ENCODE measurements around the gene TINAGL1. TPM values are rescaled to one million over a fixed set of nuclear protein-coding genes. Genes with fewer than 3 reads are reported as not detected.

The TINAGL1 gene
- total and polyA plus RNA-seq, 2 of the 13 experiments (the other 11 are each of a cell fraction or from before 2014, with no cell fraction given): 24.7 to 76.8 TPM

DNA sequence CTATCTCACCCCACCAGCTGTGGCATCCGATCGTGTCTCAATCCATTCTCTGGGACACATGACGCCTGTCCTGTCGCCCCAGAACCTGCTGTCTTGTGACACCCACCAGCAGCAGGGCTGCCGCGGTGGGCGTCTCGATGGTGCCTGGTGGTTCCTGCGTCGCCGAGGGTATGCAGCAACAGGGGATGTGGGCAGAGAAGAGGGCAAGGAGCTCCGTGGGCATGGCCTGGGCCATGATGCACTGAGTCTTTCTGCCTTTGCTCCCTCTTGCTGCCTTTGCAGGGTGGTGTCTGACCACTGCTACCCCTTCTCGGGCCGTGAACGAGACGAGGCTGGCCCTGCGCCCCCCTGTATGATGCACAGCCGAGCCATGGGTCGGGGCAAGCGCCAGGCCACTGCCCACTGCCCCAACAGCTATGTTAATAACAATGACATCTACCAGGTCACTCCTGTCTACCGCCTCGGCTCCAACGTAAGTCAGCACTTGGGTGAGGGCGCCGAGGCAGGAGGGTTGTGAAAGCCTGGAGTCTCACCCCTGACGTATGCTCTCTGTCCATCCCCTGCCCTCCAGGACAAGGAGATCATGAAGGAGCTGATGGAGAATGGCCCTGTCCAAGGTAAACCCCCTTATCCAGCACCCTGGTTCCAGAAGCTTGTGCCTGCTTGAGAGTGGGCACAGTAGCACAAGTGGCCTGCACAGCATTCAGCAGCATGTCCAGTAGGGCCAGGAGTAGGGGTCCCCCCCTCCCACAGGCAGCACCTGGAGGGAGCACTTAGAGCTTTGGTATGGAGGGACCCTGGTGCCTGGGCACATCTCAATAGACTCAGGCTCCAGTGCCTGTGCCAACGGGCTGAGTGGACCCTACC, 8.8 kb downstream of the TINAGL1 start (continued):
- TF ChIP-seq ZMYM2 (CRISPR knock-in tag; IDR thresholded peaks at IDR 0.05) (no peak), ZNF75D (CRISPR knock-in tag; IDR thresholded peaks at IDR 0.05; ENCODE audit: borderline replicate concordance) (no peak), SOX13 (IDR thresholded peaks at IDR 0.05) (no peak), SOX13 (CRISPR knock-in tag; conservative IDR thresholded peaks at IDR 0.05 in 1 of 2, IDR thresholded peaks at IDR 0.05 in 1 of 2) (no peak), PHF21A (CRISPR knock-in tag; IDR thresholded peaks at IDR 0.05) (no peak), RBFOX2 (IDR thresholded peaks at IDR 0.05; ENCODE audit: low read depth, low read length) (peak; percentile 57), HCFC1 (IDR thresholded peaks at IDR 0.05; ENCODE audit: low read depth, low read length) (no peak), ESRRA (CRISPR knock-in tag; IDR thresholded peaks at IDR 0.05; ENCODE audit: low read depth) (no peak)

DNA sequence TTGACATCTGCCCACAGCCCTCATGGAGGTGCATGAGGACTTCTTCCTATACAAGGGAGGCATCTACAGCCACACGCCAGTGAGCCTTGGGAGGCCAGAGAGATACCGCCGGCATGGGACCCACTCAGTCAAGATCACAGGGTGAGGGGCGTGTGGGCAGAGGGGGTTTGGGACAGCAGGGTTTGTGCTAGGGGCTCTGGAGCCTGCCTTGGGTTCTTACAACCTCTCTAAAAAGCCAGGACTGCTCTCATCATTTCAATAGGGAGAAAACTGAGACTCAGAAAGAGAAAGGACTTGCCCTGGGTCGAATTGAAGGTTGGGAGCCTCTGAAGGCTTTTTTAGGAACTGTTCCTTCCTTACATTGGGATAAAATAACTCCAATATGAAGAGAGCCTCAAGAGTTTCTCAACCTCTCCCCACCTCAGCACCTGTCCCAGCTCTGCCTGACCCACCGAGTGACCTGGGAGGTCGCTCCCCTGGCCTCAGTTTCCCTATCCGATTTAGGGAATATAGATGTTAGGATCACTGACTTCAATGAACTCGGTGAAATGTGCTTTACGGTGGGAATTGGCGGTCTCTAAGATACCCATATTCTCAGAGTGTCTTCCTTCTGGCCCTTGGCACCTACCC, 9.5 kb downstream of the TINAGL1 start:
- in situ Hi-C loops (cut with HindIII; ENCODE audit: extremely low pct_ligation_motif_present, low pct_unique_long_range_greater_than_20kb): no loop called here
- CTCF ChIA-PET (ENCODE audit: low intra/inter-chr PET ratio, low total read pairs): no interaction called here
- Histone ChIP-seq H3K4me3 (replicated peaks in 1 of 3; ENCODE audit: insufficient read depth in 1 of 3, low read depth in 2 of 3, low read length in 3 of 3) (no peak overlapping the region), H2AFZ (ENCODE audit: low read length) (no peak overlapping the region), H3K4me1 (ENCODE audit: insufficient read depth, low read length) (peaks cover 35% of the 10 kb centered on the region), H3K9ac (ENCODE audit: insufficient read depth, low read depth, low read length) (no peak overlapping the region), H3K9me3 (ENCODE audit: low read length) (no peaks in the 10 kb centered on the region), H3K4me2 (ENCODE audit: low read depth, low read length) (no peak overlapping the region), H4K20me1 (ENCODE audit: insufficient read depth, low read length) (0 out of 2 replicates have a peak, but pooled peaks cover 1% of the 10 kb centered on the region), H3K27me3 (ENCODE audit: control insufficient read depth in 1 of 2, insufficient read depth in 2 of 2, low read length in 2 of 2) (0 out of 5 replicates have a peak, but pooled peaks cover 0 to 4% of the 10 kb centered on the region in 2 experiments), H3K79me2 (ENCODE audit: insufficient read depth, low read length) (no peaks in the 10 kb centered on the region), H3K27ac (ENCODE audit: extremely low read length, insufficient read depth, low read length) (no peak overlapping the region), H3K36me3 (replicated peaks in 1 of 2; ENCODE audit: control insufficient read depth in 1 of 2, insufficient read depth in 2 of 2, low read length in 2 of 2) (peaks cover 4 to 22% of the 10 kb centered on the region in 2 experiments; a peak in 3 of 5 replicates)
- BruUV-seq (replicated peaks): no TSS peak
- POLR2A ChIA-PET: interaction anchor here (2.4 kb wide), 1 partner anchor 11 kb away, joined by 22 read pairs; the partner anchor contains the start of gene TINAGL1
- no peak for FAIRE-seq
- no peak for ATAC-seq
- DNase-seq (ENCODE audit: low spot score): no peak
- intact Hi-C loops (cut with micrococcal nuclease; ENCODE audit: unreplicated experiment): no loop called here
- WGBS (ENCODE audit: low lambda C conversion rate): 88% methylated on average over 10 of the region's 11 CpGs
- TF ChIP-seq MED8 (CRISPR knock-in tag; IDR thresholded peaks at IDR 0.05; ENCODE audit: insufficient replicate concordance): no peak
- TF ChIP-seq, protein P1, sequence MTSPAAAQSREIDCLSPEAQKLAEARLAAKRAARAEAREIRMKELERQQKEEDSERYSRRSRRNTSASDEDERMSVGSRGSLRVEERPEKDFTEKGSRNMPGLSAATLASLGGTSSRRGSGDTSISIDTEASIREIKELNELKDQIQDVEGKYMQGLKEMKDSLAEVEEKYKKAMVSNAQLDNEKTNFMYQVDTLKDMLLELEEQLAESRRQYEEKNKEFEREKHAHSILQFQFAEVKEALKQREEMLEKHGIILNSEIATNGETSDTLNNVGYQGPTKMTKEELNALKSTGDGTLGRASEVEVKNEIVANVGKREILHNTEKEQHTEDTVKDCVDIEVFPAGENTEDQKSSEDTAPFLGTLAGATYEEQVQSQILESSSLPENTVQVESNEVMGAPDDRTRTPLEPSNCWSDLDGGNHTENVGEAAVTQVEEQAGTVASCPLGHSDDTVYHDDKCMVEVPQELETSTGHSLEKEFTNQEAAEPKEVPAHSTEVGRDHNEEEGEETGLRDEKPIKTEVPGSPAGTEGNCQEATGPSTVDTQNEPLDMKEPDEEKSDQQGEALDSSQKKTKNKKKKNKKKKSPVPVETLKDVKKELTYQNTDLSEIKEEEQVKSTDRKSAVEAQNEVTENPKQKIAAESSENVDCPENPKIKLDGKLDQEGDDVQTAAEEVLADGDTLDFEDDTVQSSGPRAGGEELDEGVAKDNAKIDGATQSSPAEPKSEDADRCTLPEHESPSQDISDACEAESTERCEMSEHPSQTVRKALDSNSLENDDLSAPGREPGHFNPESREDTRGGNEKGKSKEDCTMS (CRISPR knock-in tag; conservative IDR thresholded peaks at IDR 0.05): no peak
- TF ChIP-seq, protein P2, sequence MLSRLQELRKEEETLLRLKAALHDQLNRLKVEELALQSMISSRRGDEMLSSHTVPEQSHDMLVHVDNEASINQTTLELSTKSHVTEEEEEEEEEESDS (CRISPR knock-in tag; IDR thresholded peaks at IDR 0.05; ENCODE audit: borderline replicate concordance): no peak
- TF ChIP-seq SMC3 (IDR thresholded peaks at IDR 0.05; ENCODE audit: low read length): no peak
- TF ChIP-seq, protein P3, sequence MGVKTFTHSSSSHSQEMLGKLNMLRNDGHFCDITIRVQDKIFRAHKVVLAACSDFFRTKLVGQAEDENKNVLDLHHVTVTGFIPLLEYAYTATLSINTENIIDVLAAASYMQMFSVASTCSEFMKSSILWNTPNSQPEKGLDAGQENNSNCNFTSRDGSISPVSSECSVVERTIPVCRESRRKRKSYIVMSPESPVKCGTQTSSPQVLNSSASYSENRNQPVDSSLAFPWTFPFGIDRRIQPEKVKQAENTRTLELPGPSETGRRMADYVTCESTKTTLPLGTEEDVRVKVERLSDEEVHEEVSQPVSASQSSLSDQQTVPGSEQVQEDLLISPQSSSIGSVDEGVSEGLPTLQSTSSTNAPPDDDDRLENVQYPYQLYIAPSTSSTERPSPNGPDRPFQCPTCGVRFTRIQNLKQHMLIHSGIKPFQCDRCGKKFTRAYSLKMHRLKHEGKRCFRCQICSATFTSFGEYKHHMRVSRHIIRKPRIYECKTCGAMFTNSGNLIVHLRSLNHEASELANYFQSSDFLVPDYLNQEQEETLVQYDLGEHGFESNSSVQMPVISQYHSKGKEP (CRISPR knock-in tag; IDR thresholded peaks at IDR 0.05): no peak
- TF ChIP-seq, protein P4, sequence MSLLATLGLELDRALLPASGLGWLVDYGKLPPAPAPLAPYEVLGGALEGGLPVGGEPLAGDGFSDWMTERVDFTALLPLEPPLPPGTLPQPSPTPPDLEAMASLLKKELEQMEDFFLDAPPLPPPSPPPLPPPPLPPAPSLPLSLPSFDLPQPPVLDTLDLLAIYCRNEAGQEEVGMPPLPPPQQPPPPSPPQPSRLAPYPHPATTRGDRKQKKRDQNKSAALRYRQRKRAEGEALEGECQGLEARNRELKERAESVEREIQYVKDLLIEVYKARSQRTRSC (CRISPR knock-in tag; IDR thresholded peaks at IDR 0.05; ENCODE audit: low read depth): no peak
- no peak for TF ChIP-seq NONO (IDR thresholded peaks at IDR 0.05)
- TF ChIP-seq NONO (CRISPR knock-in tag; conservative IDR thresholded peaks at IDR 0.05): no peak

Data from HepG2 (cell line).